BLaER1 (cell line): Measurements from ENCODE around the gene DPP10.

Experiments
- H3K27ac ChIP-seq: shearing (Covaris generic); formaldehyde crosslinking; 2 replicates; pipeline ENCODE4 v1.8.1; 2022
- H3K27me3 ChIP-seq: shearing (Covaris generic); formaldehyde crosslinking; 2 replicates; pipeline ENCODE4 v1.8.1; 2022
- H3K36me3 ChIP-seq: shearing (Covaris generic); formaldehyde crosslinking; 2 replicates; pipeline ENCODE4 v1.8.1; 2022
- H3K4me1 ChIP-seq: shearing (Covaris generic); formaldehyde crosslinking; 2 replicates; pipeline ENCODE4 v1.8.1; 2022
- H3K4me2 ChIP-seq: shearing (Covaris generic); formaldehyde crosslinking; 2 replicates; pipeline ENCODE4 v1.8.1; 2022
- H3K4me3 ChIP-seq: shearing (Covaris generic); formaldehyde crosslinking; 2 replicates; pipeline ENCODE4 v1.8.1; 2022
- H3K9ac ChIP-seq: shearing (Covaris generic); formaldehyde crosslinking; 2 replicates; pipeline ENCODE4 v1.8.1; 2022
- H3K9me3 ChIP-seq: shearing (Covaris generic); formaldehyde crosslinking; 2 replicates; pipeline ENCODE4 v1.8.1; 2022
- H4K20me1 ChIP-seq: shearing (Covaris generic); formaldehyde crosslinking; 2 replicates; pipeline ENCODE4 v1.8.1; 2022
- Cebpa-rat ChIP-seq: shearing (Covaris generic); IDR thresholded peaks from 2 replicates; pipeline ENCODE4 v1.8.1; 2022

DPP10 gene

GRCh38 chr2:115771516-115771915, 1329.1 kb downstream of the DPP10 start:
- Histone ChIP-seq H3K9ac (no peak overlapping the region), H3K4me1 (no peaks in the 10 kb centered on the region), H3K4me3 (no peak overlapping the region), H3K27ac (no peak overlapping the region), H3K36me3 (no peaks in the 10 kb centered on the region), H3K4me2 (no peak overlapping the region), H3K9me3 (no peaks in the 10 kb centered on the region), H3K27me3 (no peaks in the 10 kb centered on the region), H4K20me1 (no peaks in the 10 kb centered on the region)
- no peak for TF ChIP-seq Cebpa-rat

GRCh38 chr2:115774361-115774760, 1331.9 kb downstream of the DPP10 start:
- H3K9ac ChIP-seq: no peak overlapping the region
- no peaks in the 10 kb centered on the region for H3K36me3 ChIP-seq
- H3K4me1 ChIP-seq: no peaks in the 10 kb centered on the region
- no peak overlapping the region for H3K4me2 ChIP-seq
- H3K4me3 ChIP-seq: no peak overlapping the region
- H3K9me3 ChIP-seq: no peaks in the 10 kb centered on the region
- H4K20me1 ChIP-seq: no peaks in the 10 kb centered on the region
- H3K27me3 ChIP-seq: no peaks in the 10 kb centered on the region
- no peak for TF ChIP-seq Cebpa-rat
- H3K27ac ChIP-seq: no peak overlapping the region

- Histone ChIP-seq H4K20me1 (no peaks in the 10 kb centered on the region), H3K36me3 (no peaks in the 10 kb centered on the region)
- no peak for TF ChIP-seq Cebpa-rat
Measured at GRCh38 chr2:115779085-115779632, 1336.7 kb downstream of the DPP10 start.

GRCh38 chr2:115782286-115782685, 1339.8 kb downstream of the DPP10 start:
- no peak overlapping the region for H3K9ac ChIP-seq
- no peak overlapping the region for H3K27ac ChIP-seq
- no peak overlapping the region for H3K4me3 ChIP-seq
- H3K4me2 ChIP-seq: no peak overlapping the region
- H3K9me3 ChIP-seq: no peaks in the 10 kb centered on the region
- no peaks in the 10 kb centered on the region for H4K20me1 ChIP-seq
- H3K27me3 ChIP-seq: no peaks in the 10 kb centered on the region
- H3K4me1 ChIP-seq: no peaks in the 10 kb centered on the region
- no peaks in the 10 kb centered on the region for H3K36me3 ChIP-seq
- TF ChIP-seq Cebpa-rat: no peak

More at GRCh38 chr2:115779085-115779632, 1336.7 kb downstream of the DPP10 start:
- H3K9ac ChIP-seq: no peak overlapping the region
- no peaks in the 10 kb centered on the region for H3K27me3 ChIP-seq
- no peaks in the 10 kb centered on the region for H3K9me3 ChIP-seq
- no peaks in the 10 kb centered on the region for H3K4me1 ChIP-seq
- H3K4me2 ChIP-seq: no peak overlapping the region
- no peak overlapping the region for H3K27ac ChIP-seq
- H3K4me3 ChIP-seq: no peak overlapping the region

- H3K27me3 ChIP-seq: no peaks in the 10 kb centered on the region
- no peak overlapping the region for H3K9ac ChIP-seq
- no peak for TF ChIP-seq Cebpa-rat
- H4K20me1 ChIP-seq: no peaks in the 10 kb centered on the region
- H3K4me2 ChIP-seq: no peak overlapping the region
- no peaks in the 10 kb centered on the region for H3K36me3 ChIP-seq
- H3K27ac ChIP-seq: no peak overlapping the region
- H3K4me3 ChIP-seq: no peak overlapping the region
- H3K9me3 ChIP-seq: no peaks in the 10 kb centered on the region
- H3K4me1 ChIP-seq: no peaks in the 10 kb centered on the region
Measured at GRCh38 chr2:115796078-115796477, 1353.6 kb downstream of the DPP10 start.

- Histone ChIP-seq H3K9me3 (no peaks in the 10 kb centered on the region), H3K4me3 (no peak overlapping the region), H3K36me3 (no peaks in the 10 kb centered on the region), H4K20me1 (no peaks in the 10 kb centered on the region), H3K9ac (no peak overlapping the region), H3K4me1 (peaks cover 9% of the 10 kb centered on the region; the same call in 1 of the 2 replicates), H3K4me2 (no peak overlapping the region), H3K27ac (no peak overlapping the region), H3K27me3 (no peaks in the 10 kb centered on the region)
- TF ChIP-seq Cebpa-rat: no peak
Measured at GRCh38 chr2:115807276-115807675, 1364.8 kb downstream of the DPP10 start.

GRCh38 chr2:115825912-115826311, 1383.5 kb downstream of the DPP10 start:
- no peaks in the 10 kb centered on the region for H3K27me3 ChIP-seq
- no peak overlapping the region for H3K27ac ChIP-seq
- H4K20me1 ChIP-seq: no peaks in the 10 kb centered on the region
- H3K9ac ChIP-seq: no peak overlapping the region
- no peak overlapping the region for H3K4me3 ChIP-seq
- H3K4me1 ChIP-seq: no peaks in the 10 kb centered on the region
- no peaks in the 10 kb centered on the region for H3K36me3 ChIP-seq
- no peak for TF ChIP-seq Cebpa-rat
- no peaks in the 10 kb centered on the region for H3K9me3 ChIP-seq
- H3K4me2 ChIP-seq: no peak overlapping the region

- Histone ChIP-seq H3K4me3 (no peak overlapping the region), H3K27me3 (no peaks in the 10 kb centered on the region), H3K4me2 (no peak overlapping the region), H3K27ac (no peak overlapping the region), H3K36me3 (no peaks in the 10 kb centered on the region), H4K20me1 (no peaks in the 10 kb centered on the region), H3K9me3 (no peaks in the 10 kb centered on the region), H3K9ac (no peak overlapping the region), H3K4me1 (peaks cover 11% of the 10 kb centered on the region; the same call in 1 of the 2 replicates)
- TF ChIP-seq Cebpa-rat: no peak
Measured at GRCh38 chr2:115833196-115833595, 1390.8 kb downstream of the DPP10 start.

- Histone ChIP-seq H3K4me1 (peaks cover 11% of the 10 kb centered on the region; the same call in 1 of the 2 replicates), H3K27me3 (no peaks in the 10 kb centered on the region), H3K27ac (no peak overlapping the region), H3K4me2 (no peak overlapping the region), H3K36me3 (no peaks in the 10 kb centered on the region), H3K4me3 (no peak overlapping the region), H3K9ac (no peak overlapping the region), H3K9me3 (no peaks in the 10 kb centered on the region), H4K20me1 (no peaks in the 10 kb centered on the region)
- no peak for TF ChIP-seq Cebpa-rat
Measured at GRCh38 chr2:115838539-115838938, 1396.1 kb downstream of the DPP10 start.

GRCh38 chr2:115842306-115842705, 1399.9 kb downstream of the DPP10 start:
- Histone ChIP-seq H3K9ac (no peak overlapping the region), H3K36me3 (no peaks in the 10 kb centered on the region), H3K27me3 (no peaks in the 10 kb centered on the region), H3K4me3 (no peak overlapping the region), H3K9me3 (no peaks in the 10 kb centered on the region), H3K27ac (no peak overlapping the region), H3K4me1 (peaks cover 4% of the 10 kb centered on the region; the same call in 1 of the 2 replicates), H3K4me2 (no peak overlapping the region), H4K20me1 (no peaks in the 10 kb centered on the region)
- TF ChIP-seq Cebpa-rat: no peak

GRCh38 chr2:115848192-115848591, 1405.8 kb downstream of the DPP10 start:
- Histone ChIP-seq H4K20me1 (no peaks in the 10 kb centered on the region), H3K9me3 (no peaks in the 10 kb centered on the region), H3K27me3 (no peaks in the 10 kb centered on the region), H3K4me2 (no peak overlapping the region), H3K4me3 (no peak overlapping the region), H3K4me1 (no peaks in the 10 kb centered on the region), H3K36me3 (no peaks in the 10 kb centered on the region), H3K9ac (no peak overlapping the region), H3K27ac (no peak overlapping the region)
- TF ChIP-seq Cebpa-rat: no peak
